C4-2B (cell line): ENCODE results near the gene MROH2A.

Source experiments
- CTCF ChIP-seq: fragments of 450-650 bp; conservative IDR thresholded peaks from 2 replicates; pipeline ENCODE4 v1.5.1; 2017; ENCODE audit warnings: mild to moderate bottlenecking
- ZFX ChIP-seq: fragments of 450-650 bp; IDR thresholded peaks from 2 replicates; pipeline ENCODE4 v1.6.1; 2017

- TF ChIP-seq CTCF (no peak), ZFX (no peak)
Observed at GRCh38 chr2:233800208-233800607, 22.1 kb downstream of the MROH2A start.
